Medulla oblongata (tissue), 1 donor: ENCODE measurements around the gene HAND2.

ENCODE experiments used
- DNase-seq: peaks from one replicate; pipeline ENCODE4 v3.0.0-alpha.2; 2015; ENCODE audit errors: extremely low spot score

HAND2 gene

DNA sequence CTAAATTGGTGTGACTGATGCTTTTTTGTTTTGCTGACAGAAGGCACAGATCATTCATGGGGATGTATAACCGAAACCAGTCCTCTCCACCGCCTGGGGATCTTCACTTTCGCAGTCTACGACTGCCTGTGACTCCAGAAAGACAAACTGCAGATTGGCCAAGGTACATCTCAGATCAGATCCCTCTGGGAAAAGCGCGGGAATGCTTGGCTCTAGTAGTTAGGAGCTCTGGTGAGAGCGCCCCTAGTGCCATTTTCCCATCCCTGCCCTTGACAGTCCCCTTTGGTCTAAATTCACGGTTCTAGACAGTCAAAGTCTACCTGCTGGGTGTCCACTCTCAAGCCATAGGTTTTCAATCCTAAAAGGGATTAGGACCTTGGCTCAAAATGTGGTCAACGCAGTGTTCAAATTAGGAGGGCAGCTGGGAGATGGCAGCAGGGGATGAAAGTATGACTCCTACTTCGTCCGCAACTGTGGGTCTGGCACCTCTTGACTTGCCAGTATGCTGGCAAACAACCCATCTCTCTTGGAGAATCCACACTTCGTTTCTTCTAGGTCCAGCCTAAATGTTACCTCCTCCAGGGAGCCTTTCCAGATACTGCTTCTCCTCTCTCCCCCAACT is 6.9 kb upstream of the HAND2 start:
- no peak for DNase-seq

DNA sequence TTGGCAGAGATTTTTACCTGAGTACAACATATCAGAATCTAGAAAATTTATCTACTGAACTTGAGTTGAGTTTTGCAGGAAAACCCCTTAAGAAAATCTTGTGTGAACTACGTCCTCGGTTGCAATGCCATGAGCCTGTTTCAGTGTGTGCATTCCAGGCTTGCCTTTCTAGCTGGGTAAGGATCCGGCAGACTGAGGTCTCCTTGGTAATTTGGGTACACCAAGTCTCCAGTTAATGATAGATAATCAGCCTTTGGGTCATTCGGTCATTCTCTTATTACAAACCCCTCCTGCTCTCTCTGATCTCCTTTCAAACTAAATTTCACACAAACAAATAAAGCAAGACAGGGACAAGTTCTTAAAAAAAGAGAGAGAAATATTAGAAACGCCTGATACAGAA is 5.9 kb upstream of the HAND2 start:
- DNase-seq: no peak

DNA sequence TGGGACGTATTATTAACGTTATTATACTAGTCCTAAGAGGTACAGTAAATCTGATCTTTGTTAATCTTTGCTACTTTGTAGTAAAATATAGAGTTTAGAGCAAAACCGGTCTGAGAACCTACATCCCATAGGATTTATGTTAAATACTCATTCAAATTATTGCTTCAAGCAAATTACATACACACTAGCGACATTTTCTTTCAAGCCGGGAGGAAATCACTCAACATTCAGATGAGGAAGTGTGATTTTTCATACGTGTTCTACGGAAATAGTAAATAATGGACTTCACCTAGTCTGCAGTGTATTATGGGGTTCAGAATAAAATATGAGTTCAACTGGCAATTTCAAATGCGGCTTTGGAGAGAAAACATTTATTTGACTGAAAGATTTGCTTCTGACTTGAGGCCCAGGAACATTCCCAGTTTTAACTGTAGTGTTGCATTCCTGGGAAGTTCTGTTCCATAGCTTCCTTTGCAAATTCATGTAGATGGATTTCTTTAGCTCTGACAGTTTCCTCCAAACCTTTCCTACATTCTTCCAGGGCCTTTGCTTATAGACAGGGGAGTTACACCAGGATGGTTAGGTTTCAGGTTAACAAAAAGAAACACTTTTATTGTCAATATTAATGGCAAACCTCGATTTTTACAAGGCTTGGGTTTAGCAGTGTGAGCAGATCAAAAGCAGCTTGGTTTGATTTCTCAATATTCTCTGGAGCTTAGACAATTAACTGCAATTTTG is 5.3 kb upstream of the HAND2 start:
- DNase-seq: no peak

- DNase-seq: no peak
Measured at GRCh38 chr4:173534434-173534833, 4.4 kb upstream of the HAND2 start.

DNA sequence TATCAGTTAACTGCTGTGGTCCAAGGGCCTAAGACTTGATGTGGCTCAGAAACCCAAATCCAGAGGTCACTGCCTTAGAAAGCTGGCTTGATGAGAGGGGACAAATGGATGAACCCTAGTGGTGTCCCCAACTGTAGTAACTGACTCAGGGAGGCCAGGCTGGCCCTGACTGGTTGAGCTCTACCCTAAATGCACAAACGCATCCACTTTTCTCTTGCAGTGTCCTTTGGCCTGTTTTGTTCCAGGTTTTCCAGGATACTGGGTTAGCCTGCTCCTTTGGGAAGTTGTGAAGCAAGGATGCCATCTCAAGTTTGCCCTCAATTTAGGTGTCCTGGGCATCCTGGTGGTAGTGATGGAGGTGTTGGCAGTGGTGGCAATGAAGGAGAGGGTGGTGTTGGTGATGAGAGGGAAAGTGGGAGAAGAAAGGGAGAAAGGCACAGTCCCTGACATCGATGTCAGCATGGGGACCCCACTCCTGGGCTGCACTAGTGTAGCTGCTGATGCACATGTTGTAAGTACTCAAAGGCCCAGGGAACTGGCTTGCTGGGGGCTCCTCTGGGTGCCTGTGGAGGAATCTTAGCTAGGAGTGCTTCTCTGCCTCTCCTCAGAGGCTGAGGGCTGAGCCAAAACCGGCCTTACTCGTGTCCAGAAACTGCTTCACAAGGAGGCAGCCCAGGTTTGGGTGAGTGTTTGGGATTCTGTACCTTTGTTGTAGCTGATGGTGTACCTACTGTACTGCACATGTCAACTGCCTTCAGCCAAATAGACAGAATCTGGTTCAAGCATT is 2.9 kb upstream of the HAND2 start:
- no peak for DNase-seq

DNA sequence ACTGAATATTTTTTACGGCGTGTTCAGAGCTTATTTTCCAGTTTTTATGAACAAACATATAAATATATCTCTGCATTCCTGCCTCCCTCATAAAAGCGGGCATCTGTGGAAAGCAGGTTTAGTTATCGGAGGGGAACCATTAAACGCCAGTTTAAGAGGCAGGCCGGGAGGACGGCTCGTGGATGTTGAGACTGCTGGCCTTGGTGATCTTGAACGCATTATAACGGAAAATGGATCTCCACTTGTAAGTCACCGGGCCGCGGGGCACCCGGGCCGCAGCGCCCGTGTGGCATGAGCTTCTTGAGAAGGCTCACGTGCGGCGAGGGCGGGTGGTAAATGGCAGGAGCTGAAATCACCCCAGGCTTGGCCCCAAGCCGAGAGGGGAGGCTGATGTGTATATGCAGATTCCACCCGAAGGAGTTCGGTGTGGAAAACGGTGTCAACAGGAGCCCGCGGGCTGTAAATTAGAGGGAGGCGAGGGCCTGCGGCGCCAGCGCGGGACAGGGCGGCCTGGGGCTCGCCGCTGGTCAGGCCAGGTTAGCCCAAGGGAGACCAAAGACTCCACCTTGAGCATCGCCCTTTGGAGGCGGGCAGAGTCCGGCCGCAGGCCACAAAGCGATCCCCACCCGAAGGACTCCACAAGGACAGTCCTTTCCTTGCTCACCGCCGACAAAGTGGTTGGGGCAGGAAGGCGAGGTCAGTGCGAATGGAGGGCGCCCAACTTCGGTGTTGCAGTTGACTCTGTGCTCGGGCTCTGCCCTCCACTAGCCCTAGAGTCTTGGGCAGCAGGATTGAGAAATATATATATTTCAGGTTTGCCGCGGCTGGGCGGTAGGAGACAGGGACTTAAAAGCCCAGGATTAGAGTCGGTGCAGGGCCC is 1.3 kb upstream of the HAND2 start:
- DNase-seq: no peak

GRCh38 chr4:173530326-173531085 is 477 bp upstream of the HAND2 start:
- no peak for DNase-seq

DNA sequence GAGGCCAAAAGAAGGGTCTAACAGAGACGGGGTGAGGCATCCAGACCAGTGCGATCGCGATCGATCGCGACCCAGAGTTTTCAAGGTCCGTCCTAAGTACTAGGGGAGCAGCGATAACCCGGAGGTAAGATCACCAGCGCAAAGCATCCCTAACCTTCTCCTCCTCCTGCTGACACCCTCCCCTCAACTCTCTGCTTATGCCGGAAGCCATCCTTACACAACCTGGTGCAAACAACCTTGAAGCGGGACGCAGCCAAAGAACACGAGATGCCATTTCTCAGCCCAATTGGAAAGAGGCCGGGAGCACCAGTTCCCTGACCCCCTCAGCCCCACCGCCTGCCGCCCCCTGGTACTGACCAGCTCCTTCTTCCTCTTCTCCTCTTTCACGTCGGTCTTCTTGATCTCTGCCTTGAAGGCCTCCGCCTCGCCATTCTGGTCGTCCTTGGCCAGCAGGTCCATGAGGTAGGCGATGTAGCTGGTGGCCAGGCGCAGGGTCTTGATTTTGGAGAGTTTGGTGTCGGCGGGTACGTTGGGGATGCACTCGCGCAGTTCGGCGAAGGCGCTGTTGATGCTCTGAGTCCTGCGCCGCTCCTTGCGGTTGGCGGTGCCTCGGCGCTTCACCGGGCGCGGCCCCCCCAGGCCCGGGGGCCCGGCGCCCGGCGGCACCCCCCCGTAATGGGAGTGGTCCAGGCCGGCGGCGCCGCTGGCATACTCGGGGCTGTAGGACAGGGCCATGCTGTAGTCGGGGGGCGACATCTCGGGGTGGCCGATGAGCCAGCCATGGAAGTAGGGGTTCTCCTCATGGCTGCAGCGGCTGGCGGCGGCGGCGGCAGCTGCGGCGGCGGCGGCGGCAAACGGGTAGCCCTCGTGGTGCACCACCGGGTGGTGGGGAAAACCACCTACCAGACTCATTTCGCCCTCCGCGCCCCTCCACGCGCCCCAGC is 1.4 kb downstream of the HAND2 start:
- no peak for DNase-seq

GRCh38 chr4:173527103-173527891 is 2.7 kb downstream of the HAND2 start:
- DNase-seq: no peak

GRCh38 chr4:173526724-173527102 is 3.3 kb downstream of the HAND2 start:
- DNase-seq: no peak

GRCh38 chr4:173526027-173526482 is 4.0 kb downstream of the HAND2 start:
- no peak for DNase-seq

- no peak for DNase-seq
Measured at GRCh38 chr4:173525118-173526011, 4.7 kb downstream of the HAND2 start.

DNA sequence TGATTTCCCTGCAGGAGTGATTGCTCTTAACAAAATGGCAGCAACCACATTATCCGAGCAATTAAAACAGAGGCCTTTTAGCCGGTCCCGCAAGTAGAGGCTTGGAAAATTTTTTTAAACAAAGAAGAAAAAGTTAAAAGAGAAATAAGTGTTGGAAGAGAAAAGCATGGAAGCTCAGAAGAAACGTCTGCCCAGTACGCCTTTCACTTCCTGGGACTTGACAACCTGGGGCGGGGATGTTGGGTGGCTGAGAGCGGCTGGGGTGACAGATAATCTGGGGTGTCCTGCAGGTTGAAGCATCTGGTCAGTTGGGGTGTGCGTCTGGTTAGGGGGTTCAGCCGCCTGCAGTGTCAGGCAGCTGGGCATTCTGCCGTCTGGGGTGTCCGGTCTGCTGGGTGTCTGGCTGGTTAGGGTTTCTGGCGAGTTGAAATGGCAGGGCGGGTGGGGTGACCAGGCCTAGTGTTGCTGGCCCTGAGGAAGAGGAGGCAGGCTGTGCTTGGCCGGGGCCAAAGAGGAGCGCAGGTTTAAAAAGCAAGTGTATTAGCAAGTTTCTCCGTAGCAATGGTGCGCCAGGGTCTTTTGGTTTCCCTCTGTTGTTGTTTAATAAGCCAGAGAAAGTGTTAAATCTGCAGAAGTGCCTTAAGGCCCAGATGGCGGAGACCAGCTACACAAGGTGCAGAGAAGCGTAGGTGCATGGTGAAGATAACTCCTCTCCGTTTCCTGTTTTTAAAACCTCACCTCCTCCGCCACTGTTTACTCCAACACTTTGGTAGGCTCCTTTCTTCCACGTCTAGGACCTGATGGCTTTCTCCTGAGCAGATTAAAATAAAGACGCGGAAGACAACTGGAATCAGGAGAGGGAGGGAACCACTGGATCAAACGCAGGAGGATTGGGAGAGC is 5.6 kb downstream of the HAND2 start:
- DNase-seq: no peak

DNA sequence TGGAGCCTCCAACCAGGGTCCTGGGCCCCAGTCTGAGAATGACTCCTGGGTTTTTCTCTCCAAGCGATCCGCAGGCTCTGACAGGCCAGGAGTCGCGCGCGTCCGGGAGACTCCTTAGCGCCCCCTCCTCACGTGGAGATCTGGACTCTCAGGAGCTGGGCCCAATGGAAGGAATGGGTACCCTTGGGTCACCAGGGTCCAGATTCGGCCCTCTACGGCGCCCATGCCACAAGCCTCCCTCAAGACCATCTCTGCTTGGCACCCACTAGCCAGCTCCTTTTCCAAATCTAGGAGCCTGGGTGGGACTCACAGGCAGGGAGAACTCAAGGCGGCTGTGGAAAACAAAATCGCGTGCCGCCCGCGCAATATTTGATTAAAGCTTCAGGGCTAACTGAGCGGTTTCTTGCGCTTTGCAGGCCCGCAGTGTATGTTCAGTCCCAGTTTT is 7.1 kb downstream of the HAND2 start:
- no peak for DNase-seq

GRCh38 chr4:173522160-173522950 is 7.7 kb downstream of the HAND2 start:
- DNase-seq: no peak
